IPS DF 6.9 (cell line): ENCODE data around the gene ATP11A.

ENCODE experiments used
- DNase-seq: peaks from one replicate; pipeline ENCODE4 v3.0.0-alpha.2; 2013; ENCODE audit warnings: low read depth, low spot score
- H3K27ac ChIP-seq: one replicate; pipeline ENCODE4 v1.5.1; 2013; ENCODE audit warnings: low read length, control low read depth
- H3K27me3 ChIP-seq: 2 replicates; pipeline ENCODE4 v1.6.1; 2013; ENCODE audit warnings: mild to moderate bottlenecking, low read length; ENCODE audit not compliant: control insufficient read depth, insufficient read depth
- H3K36me3 ChIP-seq: 2 replicates; pipeline ENCODE4 v1.6.1; 2013; ENCODE audit warnings: low read length; ENCODE audit not compliant: control insufficient read depth, insufficient read depth
- H3K4me1 ChIP-seq: 2 replicates; pipeline ENCODE4 v1.6.1; 2013; ENCODE audit warnings: low read length; ENCODE audit not compliant: control insufficient read depth, insufficient read depth
- H3K4me3 ChIP-seq: 2 replicates; pipeline ENCODE4 v1.5.1; 2013; ENCODE audit warnings: mild to moderate bottlenecking, low read length
- H3K9me3 ChIP-seq: 2 replicates; pipeline ENCODE4 v1.6.1; 2013; ENCODE audit warnings: low read length, inconsistent platforms; ENCODE audit not compliant: control insufficient read depth, insufficient read depth
- WGBS: extraction: QIAGEN DNeasy Blood & Tissue Kit; methylation state at CpG from one replicate; pipeline ENCODE4 v1.1.7; 2013; ENCODE audit warnings: mixed read lengths, missing lambda C conversion rate; ENCODE audit not compliant: insufficient read length, insufficient coverage; 5-methylcytosine and 5-hydroxymethylcytosine counted together

Gene ATP11A

GRCh38 chr13:112846411-112847115 lies 156.7 kb downstream of the ATP11A start:
- DNase-seq, result no peak
- H3K9me3 ChIP-seq, result no peaks in the 10 kb centered on the region
- H3K4me1 ChIP-seq, result no peaks in the 10 kb centered on the region
- no peak overlapping the region for H3K27ac ChIP-seq
- H3K27me3 ChIP-seq, result no peaks in the 10 kb centered on the region
- no peak overlapping the region for H3K4me3 ChIP-seq
- H3K36me3 ChIP-seq, result peaks cover 23% of the 10 kb centered on the region
- no CpG with 5 or more reads among the region's 23 CpGs for WGBS

DNA sequence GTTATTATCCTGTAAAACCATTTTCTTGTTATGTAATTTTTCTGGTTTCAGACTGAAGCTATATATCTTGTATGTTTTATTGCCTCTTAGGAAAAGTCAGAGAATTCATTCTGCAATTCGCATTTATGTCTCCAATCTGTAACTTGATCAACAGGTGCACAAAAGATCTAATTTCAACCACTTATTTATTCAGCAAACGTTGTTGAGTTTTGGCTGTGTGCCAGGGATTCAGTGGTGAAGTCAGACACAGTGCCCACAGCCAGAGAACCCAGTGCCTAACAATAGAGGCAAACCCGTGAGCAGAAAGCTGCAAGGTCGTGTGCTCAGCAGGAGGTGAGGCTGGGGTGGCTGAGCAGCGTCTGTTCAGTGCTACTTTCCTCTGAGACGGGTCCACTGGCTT lies 159.7 kb downstream of the ATP11A start:
- no peaks in the 10 kb centered on the region for H3K9me3 ChIP-seq
- no CpG with 5 or more reads among the region's 6 CpGs for WGBS
- H3K4me3 ChIP-seq, result no peak overlapping the region
- no peaks in the 10 kb centered on the region for H3K27me3 ChIP-seq
- H3K4me1 ChIP-seq, result no peaks in the 10 kb centered on the region
- H3K27ac ChIP-seq, result no peak overlapping the region
- no peak for DNase-seq
- peaks cover 13% of the 10 kb centered on the region for H3K36me3 ChIP-seq

- no peaks in the 10 kb centered on the region for H3K9me3 ChIP-seq
- no peaks in the 10 kb centered on the region for H3K27me3 ChIP-seq
- no peak for DNase-seq
- H3K36me3 ChIP-seq, result peaks cover 13% of the 10 kb centered on the region
- no peak overlapping the region for H3K27ac ChIP-seq
- no peaks in the 10 kb centered on the region for H3K4me1 ChIP-seq
- no peak overlapping the region for H3K4me3 ChIP-seq
- no CpG with 5 or more reads among the region's 6 CpGs for WGBS
These were observed 160.4 kb downstream of the ATP11A start for GRCh38 chr13:112850273-112850672.

- no CpG with 5 or more reads among the region's 13 CpGs for WGBS
- DNase-seq, result no peak
- no peaks in the 10 kb centered on the region for H3K9me3 ChIP-seq
- H3K4me3 ChIP-seq, result no peak overlapping the region
- no peak overlapping the region for H3K27ac ChIP-seq
- peaks cover 15% of the 10 kb centered on the region for H3K36me3 ChIP-seq
- no peaks in the 10 kb centered on the region for H3K27me3 ChIP-seq
- H3K4me1 ChIP-seq, result no peaks in the 10 kb centered on the region
These were observed 161.5 kb downstream of the ATP11A start for GRCh38 chr13:112851107-112852038.

DNA sequence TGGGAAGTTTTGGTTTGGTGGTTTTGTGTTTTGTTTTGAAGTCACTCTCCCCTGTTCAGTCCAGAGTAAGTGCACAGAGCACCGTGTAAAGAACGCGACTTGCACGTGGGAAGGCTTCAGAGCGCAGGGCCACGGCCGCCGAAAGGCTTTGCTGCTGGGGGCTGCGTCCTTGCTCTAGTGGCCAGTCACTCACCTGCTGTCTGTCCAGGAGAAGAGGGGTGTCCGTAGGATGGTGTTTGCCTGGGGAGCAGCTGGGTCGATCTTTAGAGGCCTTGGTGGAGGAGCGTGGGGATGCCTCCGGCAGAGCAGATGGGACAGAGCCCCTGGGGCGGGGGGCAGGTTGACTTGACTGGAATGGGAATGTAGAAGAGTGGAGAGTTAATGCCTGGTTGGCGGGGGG lies 162.6 kb downstream of the ATP11A start:
- H3K4me3 ChIP-seq, result no peak overlapping the region
- no peaks in the 10 kb centered on the region for H3K4me1 ChIP-seq
- no peaks in the 10 kb centered on the region for H3K9me3 ChIP-seq
- peaks cover 14% of the 10 kb centered on the region for H3K36me3 ChIP-seq
- no peaks in the 10 kb centered on the region for H3K27me3 ChIP-seq
- H3K27ac ChIP-seq, result no peak overlapping the region
- DNase-seq, result no peak
- WGBS, result no CpG with 5 or more reads among the region's 15 CpGs

DNA sequence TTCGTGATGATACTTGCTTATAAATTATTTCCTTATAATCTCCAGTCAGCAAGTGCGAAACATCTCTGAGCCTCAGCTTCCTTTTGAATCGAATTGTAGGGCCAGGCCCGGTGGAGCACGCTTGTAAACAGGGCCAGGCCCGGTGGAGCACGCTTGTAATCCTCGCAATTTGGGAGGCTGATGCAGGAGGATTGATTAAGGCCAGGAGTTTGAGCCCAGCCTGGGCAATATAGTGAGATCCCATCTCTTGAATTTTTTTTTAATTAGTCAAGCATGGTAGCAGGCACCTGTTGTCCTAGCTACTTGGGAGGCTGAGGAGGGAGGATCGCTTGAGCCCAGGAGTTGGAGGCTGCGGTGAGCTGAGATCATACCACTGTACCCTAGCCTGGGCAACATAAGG lies 163.0 kb downstream of the ATP11A start:
- Histone ChIP-seq H3K4me1 (no peaks in the 10 kb centered on the region), H3K27ac (no peak overlapping the region), H3K36me3 (peaks cover 15% of the 10 kb centered on the region), H3K27me3 (no peaks in the 10 kb centered on the region), H3K9me3 (no peaks in the 10 kb centered on the region), H3K4me3 (no peak overlapping the region)
- no CpG with 5 or more reads among the region's 10 CpGs for WGBS
- DNase-seq, result no peak

DNA sequence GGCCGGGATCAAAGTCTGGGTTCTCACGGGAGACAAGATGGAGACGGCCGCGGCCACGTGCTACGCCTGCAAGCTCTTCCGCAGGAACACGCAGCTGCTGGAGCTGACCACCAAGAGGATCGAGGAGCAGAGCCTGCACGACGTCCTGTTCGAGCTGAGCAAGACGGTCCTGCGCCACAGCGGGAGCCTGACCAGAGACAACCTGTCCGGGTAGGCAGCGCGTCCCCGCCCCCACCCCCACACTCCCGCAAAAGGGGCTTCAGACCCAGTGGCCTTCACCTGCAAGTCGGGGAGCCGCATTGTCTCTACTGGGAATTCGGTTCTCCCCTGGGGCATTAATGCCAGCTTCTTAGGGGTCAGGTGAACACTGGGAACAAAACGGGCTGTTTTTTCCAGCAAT lies 164.5 kb downstream of the ATP11A start:
- no CpG with 5 or more reads among the region's 25 CpGs for WGBS

DNA sequence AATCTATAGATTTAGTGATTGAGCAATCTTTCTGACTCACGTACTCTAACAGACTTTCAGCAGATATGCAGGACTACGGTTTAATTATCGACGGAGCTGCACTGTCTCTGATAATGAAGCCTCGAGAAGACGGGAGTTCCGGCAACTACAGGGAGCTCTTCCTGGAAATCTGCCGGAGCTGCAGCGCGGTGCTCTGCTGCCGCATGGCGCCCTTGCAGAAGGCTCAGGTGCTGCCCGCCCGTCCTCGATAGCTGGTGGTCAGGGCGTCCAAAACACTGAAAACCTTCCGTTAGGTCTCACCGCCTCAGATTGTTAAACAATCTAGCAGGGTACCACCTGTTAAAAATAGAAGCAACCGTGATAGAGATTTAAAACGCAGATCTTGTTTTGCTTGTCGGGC lies 166.0 kb downstream of the ATP11A start:
- H3K4me3 ChIP-seq, result no peak overlapping the region
- H3K27ac ChIP-seq, result no peak overlapping the region
- peaks cover 25% of the 10 kb centered on the region for H3K36me3 ChIP-seq
- no peaks in the 10 kb centered on the region for H3K9me3 ChIP-seq
- WGBS, result no CpG with 5 or more reads among the region's 21 CpGs
- no peaks in the 10 kb centered on the region for H3K27me3 ChIP-seq
- H3K4me1 ChIP-seq, result no peaks in the 10 kb centered on the region
- no peak for DNase-seq

More for the DNA sequence above, 164.5 kb downstream of the ATP11A start:
- peaks cover 22% of the 10 kb centered on the region for H3K36me3 ChIP-seq
- H3K9me3 ChIP-seq, result no peaks in the 10 kb centered on the region
- no peak overlapping the region for H3K4me3 ChIP-seq
- no peaks in the 10 kb centered on the region for H3K4me1 ChIP-seq
- no peak overlapping the region for H3K27ac ChIP-seq
- no peak for DNase-seq
- no peaks in the 10 kb centered on the region for H3K27me3 ChIP-seq

DNA sequence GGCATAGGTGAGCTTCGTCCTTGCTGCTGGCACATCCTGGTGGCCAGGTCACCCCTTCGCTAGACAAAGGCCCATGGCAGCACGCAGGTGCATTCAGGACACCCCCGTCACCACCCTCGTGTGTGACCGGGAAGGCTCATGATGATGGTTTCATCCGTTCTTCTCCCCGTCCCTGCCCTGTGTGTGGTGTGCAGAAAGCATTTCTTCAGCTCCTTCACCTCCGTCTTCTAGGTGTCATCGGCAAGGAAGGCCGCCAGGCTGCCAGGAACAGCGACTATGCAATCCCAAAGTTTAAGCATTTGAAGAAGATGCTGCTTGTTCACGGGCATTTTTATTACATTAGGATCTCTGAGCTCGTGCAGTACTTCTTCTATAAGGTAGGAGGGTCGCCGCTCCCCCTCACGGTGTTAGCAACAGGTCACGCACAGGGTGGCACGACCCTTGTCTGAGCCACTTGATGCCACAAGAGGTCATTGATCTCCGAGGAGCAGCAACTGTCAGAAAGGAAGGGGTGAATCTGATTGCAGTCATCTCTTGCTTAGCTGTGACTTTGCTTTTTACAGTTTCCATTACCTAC lies 168.2 kb downstream of the ATP11A start:
- no peak for DNase-seq
- WGBS, result no CpG with 5 or more reads among the region's 20 CpGs
- Histone ChIP-seq H3K4me3 (no peak overlapping the region), H3K27me3 (no peaks in the 10 kb centered on the region), H3K9me3 (no peaks in the 10 kb centered on the region), H3K36me3 (peaks cover 25% of the 10 kb centered on the region), H3K27ac (no peak overlapping the region), H3K4me1 (no peaks in the 10 kb centered on the region)

DNA sequence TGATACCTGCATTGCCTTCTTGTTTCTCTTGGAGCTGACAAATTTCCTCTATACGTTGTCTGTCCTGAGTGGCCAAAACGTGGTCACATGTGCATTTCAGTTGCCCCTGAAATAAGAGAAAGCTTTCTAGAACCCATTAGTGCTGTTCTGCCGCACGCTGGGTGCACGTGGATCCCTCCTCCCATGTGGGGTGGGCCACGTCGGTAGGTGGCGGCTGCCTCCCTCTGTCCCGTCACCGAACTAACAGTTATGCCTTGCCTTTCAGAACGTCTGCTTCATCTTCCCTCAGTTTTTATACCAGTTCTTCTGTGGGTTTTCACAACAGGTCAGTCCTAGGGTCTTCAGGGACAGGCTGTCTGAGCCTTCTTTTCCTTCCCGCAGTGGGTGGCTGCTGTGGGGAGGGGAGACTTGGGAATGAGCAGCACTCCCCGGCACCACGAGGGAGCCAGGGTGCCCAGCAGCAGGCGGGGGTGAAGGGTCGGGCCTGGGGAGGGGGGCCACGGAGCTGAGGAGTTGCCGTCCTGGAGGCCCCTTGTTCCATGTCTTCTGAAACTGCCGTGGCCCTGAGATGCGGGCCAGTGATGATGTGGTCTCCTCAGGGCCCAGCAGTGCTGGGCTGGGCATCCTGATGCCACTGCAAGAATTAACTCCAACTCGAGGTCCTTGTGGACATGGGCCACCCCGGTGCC lies 169.4 kb downstream of the ATP11A start:
- H3K9me3 ChIP-seq, result no peaks in the 10 kb centered on the region
- H3K27ac ChIP-seq, result no peak overlapping the region
- no peaks in the 10 kb centered on the region for H3K4me1 ChIP-seq
- H3K27me3 ChIP-seq, result no peaks in the 10 kb centered on the region
- H3K36me3 ChIP-seq, result peaks cover 20% of the 10 kb centered on the region
- no peak overlapping the region for H3K4me3 ChIP-seq
- no peak for DNase-seq
- no CpG with 5 or more reads among the region's 22 CpGs for WGBS
